ENCODE results near the gene RUNX3. TPM values are rescaled to one million over a fixed set of nuclear protein-coding genes. Genes with fewer than 3 reads are reported as not detected.

Gene RUNX3
- polyA plus RNA-seq, 4 donors, result 1.1 to 5.4 (median 3.6) TPM

DNA sequence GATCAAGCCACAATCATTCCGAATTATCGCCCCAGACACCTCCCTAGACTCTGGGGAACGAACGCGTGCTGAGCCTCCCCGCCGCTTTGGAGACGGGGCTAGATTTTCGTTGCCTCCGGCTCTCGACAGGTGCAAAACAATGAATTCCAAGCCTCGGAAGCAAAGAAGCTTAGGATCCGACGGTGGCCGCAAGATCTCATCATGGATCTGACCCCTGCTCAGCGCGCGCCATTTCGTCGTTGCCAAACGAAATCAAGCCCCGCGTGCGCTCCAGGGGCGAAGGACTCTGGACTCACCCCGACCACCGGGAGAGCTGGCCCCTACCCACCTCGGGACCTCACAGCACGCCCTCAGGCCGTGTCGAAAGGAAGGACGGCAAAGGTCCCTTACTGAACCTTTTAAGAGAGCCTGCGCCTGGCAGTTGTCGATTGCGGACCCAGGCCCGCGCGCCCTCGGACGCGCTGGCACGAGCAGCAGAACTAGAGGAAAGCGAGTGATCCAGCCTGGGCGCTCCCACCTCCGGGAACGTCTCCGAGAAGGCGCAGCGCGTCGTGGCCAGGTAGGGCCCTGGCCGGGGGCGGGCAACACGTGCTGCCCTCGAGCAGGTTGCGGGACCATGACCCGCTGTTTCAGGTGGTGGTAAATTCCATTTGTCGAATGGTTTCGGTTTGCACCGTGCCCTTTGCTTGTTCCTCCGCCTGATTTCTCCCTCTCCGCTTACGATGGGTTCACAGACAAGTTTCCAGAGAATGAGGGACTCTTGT is 1.6 kb upstream of the RUNX3 start:
- 11 to 28% (median 22%) methylated on average over 61 to 63 of the region's 63 CpGs for WGBS, 3 donors
- H3K9me3 ChIP-seq (ENCODE audit: control insufficient read depth in 2 of 2, insufficient read depth in 1 of 2, low read depth in 1 of 2, low read length in 1 of 2), result peaks cover 0 to 6% of the 10 kb centered on the region in 2 donors
- peaks cover 0 to 3% (median 0%) of the 10 kb centered on the region in 3 donors for H3K36me3 ChIP-seq (ENCODE audit: control insufficient read depth in 3 of 3, insufficient read depth in 2 of 3, low read depth in 1 of 3, low read length in 3 of 3)
- peak in 1 of 2 donors; percentile 67 for DNase-seq
- H3K4me3 ChIP-seq (ENCODE audit: low read depth in 1 of 3, low read length in 3 of 3), result no peak overlapping the region
- H3K27me3 ChIP-seq (ENCODE audit: control insufficient read depth in 3 of 3, insufficient read depth in 3 of 3, low read length in 3 of 3), result peaks cover 9 to 89% (median 37%) of the 10 kb centered on the region in 3 donors
- H3K27ac ChIP-seq (ENCODE audit: low read depth in 1 of 3, low read length in 2 of 3), result no peak overlapping the region
- H3K4me1 ChIP-seq (ENCODE audit: control insufficient read depth in 3 of 3, insufficient read depth in 2 of 3, low read depth in 1 of 3, low read length in 2 of 3), result peaks cover 3 to 60% (median 3%) of the 10 kb centered on the region in 3 donors
- FAIRE-seq, result no peak

DNA sequence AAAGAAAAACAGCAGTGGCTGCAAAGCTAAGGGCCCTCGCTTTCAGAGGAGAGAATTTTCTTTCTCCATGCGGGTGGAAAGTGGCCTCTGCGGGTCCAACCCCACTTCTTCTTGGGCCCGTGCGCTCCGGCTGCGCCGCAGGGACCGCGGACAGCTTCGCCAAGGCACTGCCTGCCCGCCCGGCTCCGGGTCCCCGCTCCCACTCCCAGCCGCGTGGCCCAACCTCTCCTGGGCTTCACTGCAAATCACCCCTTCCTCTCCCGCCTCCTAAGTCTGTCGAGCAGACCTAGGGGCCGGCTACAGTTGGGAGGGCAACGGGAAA is 1.0 kb upstream of the RUNX3 start:
- WGBS, 3 donors, result 12 to 33% (median 19%) methylated on average over 21 of the region's 21 CpGs

DNA sequence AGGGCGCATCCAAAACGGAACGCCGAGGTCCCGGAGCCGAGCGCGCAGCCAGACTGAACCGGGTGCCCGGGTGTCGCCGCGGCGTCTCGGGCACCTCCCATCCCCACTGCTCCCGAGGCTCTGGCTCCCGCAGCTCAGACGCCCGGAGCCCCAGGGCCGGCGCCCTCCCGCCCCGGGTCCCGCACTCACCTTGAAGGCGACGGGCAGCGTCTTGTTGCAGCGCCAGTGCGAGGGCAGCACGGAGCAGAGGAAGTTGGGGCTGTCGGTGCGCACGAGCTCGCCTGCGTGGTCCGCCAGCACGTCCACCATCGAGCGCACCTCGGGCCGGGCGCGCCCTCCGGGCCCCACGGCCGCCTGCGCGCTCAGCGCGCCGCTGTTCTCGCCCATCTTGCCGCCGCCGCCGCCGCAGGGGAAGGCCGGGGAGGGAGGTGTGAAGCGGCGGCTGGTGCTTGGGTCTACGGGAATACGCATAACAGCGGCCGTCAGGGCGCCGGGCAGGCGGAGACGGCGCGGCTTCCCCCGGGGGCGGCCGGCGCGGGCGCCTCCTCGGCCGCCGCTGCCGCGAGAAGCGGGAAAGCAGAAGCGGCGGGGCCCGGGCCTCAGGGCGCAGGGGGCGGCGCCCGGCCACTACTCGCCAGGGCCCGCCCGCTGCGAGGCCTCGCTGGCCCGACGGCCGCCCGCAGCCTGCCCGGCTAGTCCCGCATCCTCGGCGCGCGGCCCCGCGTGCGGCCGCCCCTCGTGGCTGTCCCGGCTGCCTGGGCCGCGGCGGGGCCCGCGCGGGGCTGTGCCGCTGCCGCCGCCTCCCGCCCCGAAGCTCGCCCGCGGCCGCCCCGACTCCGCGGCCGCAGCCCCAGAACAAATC is 447 bp downstream of the RUNX3 start:
- Histone ChIP-seq H3K36me3 (ENCODE audit: control insufficient read depth in 3 of 3, insufficient read depth in 2 of 3, low read depth in 1 of 3, low read length in 3 of 3) (peaks cover 0 to 3% (median 0%) of the 10 kb centered on the region in 3 donors), H3K4me1 (ENCODE audit: control insufficient read depth in 3 of 3, insufficient read depth in 2 of 3, low read depth in 1 of 3, low read length in 2 of 3) (peaks cover 3 to 42% (median 5%) of the 10 kb centered on the region in 3 donors), H3K27me3 (ENCODE audit: control insufficient read depth in 3 of 3, insufficient read depth in 3 of 3, low read length in 3 of 3) (peaks cover 9 to 95% (median 42%) of the 10 kb centered on the region in 3 donors), H3K9me3 (ENCODE audit: control insufficient read depth in 2 of 2, insufficient read depth in 1 of 2, low read depth in 1 of 2, low read length in 1 of 2) (peaks cover 0 to 6% of the 10 kb centered on the region in 2 donors), H3K4me3 (ENCODE audit: low read depth in 1 of 3, low read length in 3 of 3) (peak overlapping the region; percentile 24 to 65 (median 47)), H3K27ac (ENCODE audit: low read depth in 1 of 3, low read length in 2 of 3) (peak overlapping the region in 2 of 3 donors; percentile 58 to 85)
- 0 to 1% (median 1%) methylated on average over 37 to 129 of the region's 129 CpGs for WGBS, 3 donors
- DNase-seq, result peak in 1 of 2 donors; percentile 67
- FAIRE-seq, result no peak

More for the DNA sequence above, 1.0 kb upstream of the RUNX3 start:
- H3K4me3 ChIP-seq (ENCODE audit: low read depth in 1 of 3, low read length in 3 of 3), result no peak overlapping the region
- DNase-seq (no peak), FAIRE-seq (no peak)
- peaks cover 3 to 56% (median 3%) of the 10 kb centered on the region in 3 donors for H3K4me1 ChIP-seq (ENCODE audit: control insufficient read depth in 3 of 3, insufficient read depth in 2 of 3, low read depth in 1 of 3, low read length in 2 of 3)
- peaks cover 9 to 95% (median 37%) of the 10 kb centered on the region in 3 donors for H3K27me3 ChIP-seq (ENCODE audit: control insufficient read depth in 3 of 3, insufficient read depth in 3 of 3, low read length in 3 of 3)
- peaks cover 0 to 3% (median 0%) of the 10 kb centered on the region in 3 donors for H3K36me3 ChIP-seq (ENCODE audit: control insufficient read depth in 3 of 3, insufficient read depth in 2 of 3, low read depth in 1 of 3, low read length in 3 of 3)
- peaks cover 0 to 6% of the 10 kb centered on the region in 2 donors for H3K9me3 ChIP-seq (ENCODE audit: control insufficient read depth in 2 of 2, insufficient read depth in 1 of 2, low read depth in 1 of 2, low read length in 1 of 2)
- peak overlapping the region in 1 of 3 donors; percentile 35 for H3K27ac ChIP-seq (ENCODE audit: low read depth in 1 of 3, low read length in 2 of 3)

DNA sequence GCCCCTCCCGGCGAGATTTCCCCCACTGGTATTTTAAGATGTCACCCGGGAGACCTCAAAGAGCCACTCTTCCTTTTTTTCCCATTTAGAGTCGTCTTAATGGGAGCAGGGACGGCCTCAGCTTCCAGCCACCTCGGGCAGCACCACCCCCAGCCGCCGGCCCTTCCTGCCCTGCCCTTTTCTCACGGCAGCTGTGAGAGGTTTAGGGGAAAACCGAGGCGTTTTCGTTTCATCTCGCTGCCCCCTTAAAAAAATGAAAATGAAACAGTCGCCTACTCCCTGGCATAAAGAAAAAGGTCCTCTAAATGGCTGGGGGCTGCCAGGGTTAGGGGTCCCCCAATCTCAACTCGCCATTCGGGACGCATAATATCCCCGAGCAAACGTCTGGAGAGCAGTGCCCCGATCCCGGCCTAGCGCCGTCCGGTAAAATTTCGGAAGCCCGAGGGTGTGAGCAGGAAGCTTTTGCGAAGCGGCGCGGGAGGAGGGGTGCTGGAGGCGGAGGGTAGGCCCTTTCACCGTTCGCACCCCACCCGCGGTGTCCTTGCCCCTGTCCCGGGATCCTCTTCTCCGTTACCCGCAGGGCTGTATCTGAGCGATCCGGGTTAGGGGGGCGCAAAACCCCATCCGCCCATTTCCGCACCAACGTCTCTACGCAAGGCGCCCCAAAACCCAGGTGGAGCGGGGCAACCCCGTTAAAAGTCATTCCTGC is 1.2 kb downstream of the RUNX3 start:
- Histone ChIP-seq H3K4me3 (ENCODE audit: low read depth in 1 of 3, low read length in 3 of 3) (peak overlapping the region; percentile 24 to 65 (median 47)), H3K4me1 (ENCODE audit: control insufficient read depth in 3 of 3, insufficient read depth in 2 of 3, low read depth in 1 of 3, low read length in 2 of 3) (peaks cover 3 to 41% (median 5%) of the 10 kb centered on the region in 3 donors), H3K27ac (ENCODE audit: low read depth in 1 of 3, low read length in 2 of 3) (peak overlapping the region in 2 of 3 donors; percentile 58 to 85), H3K36me3 (ENCODE audit: control insufficient read depth in 3 of 3, insufficient read depth in 2 of 3, low read depth in 1 of 3, low read length in 3 of 3) (peaks cover 0 to 3% (median 0%) of the 10 kb centered on the region in 3 donors), H3K27me3 (ENCODE audit: control insufficient read depth in 3 of 3, insufficient read depth in 3 of 3, low read length in 3 of 3) (peaks cover 9 to 91% (median 39%) of the 10 kb centered on the region in 3 donors), H3K9me3 (ENCODE audit: control insufficient read depth in 2 of 2, insufficient read depth in 1 of 2, low read depth in 1 of 2, low read length in 1 of 2) (peaks cover 0 to 6% of the 10 kb centered on the region in 2 donors)
- WGBS, 3 donors, result 2 to 3% (median 3%) methylated on average over 43 to 48 of the region's 48 CpGs
- FAIRE-seq (no peak), DNase-seq (peak in 1 of 2 donors; percentile 42)

DNA sequence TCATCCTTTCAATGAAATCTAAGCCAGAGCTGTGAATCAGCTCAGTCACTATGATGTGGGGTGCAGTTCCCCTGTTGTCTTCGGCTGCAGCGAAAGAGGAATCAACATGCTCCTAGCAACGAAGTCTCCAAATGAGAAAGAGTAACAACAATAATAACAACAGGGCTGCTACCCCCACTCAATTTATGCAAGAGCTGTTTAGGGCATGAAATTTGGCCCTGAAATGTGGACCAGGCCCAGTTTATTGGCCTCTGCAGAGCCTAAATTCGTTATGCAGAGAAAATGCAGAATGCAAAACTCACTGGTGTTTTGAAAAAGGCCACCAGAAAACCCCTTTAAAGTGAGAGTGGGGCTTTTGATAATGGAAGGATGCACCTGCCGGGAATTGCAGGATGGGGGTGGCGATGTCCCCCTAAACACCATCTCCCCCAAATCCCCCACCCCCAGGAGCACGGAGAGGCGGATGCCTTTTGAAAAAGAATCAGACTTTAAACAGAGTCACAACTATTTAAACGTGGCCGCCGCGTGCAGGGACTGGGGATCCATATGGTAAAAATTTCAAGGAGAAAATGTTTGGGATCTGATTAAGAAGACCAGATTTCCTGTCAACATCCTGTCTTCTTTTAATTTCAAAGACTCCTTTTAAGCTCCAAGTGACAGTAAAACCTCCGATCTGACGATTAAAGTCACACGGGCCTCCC is 1.9 kb downstream of the RUNX3 start:
- peak; percentile 31 to 61 for DNase-seq
- WGBS, 3 donors, result 6 to 9% (median 9%) methylated on average over 15 of the region's 15 CpGs
- H3K9me3 ChIP-seq (ENCODE audit: control insufficient read depth in 2 of 2, insufficient read depth in 1 of 2, low read depth in 1 of 2, low read length in 1 of 2), result peaks cover 0 to 6% of the 10 kb centered on the region in 2 donors
- peak overlapping the region in 2 of 3 donors; percentile 24 to 47 for H3K4me3 ChIP-seq (ENCODE audit: low read depth in 1 of 3, low read length in 3 of 3)
- peaks cover 0 to 3% (median 0%) of the 10 kb centered on the region in 3 donors for H3K36me3 ChIP-seq (ENCODE audit: control insufficient read depth in 3 of 3, insufficient read depth in 2 of 3, low read depth in 1 of 3, low read length in 3 of 3)
- no peak for FAIRE-seq
- peaks cover 3 to 41% (median 5%) of the 10 kb centered on the region in 3 donors for H3K4me1 ChIP-seq (ENCODE audit: control insufficient read depth in 3 of 3, insufficient read depth in 2 of 3, low read depth in 1 of 3, low read length in 2 of 3)
- H3K27ac ChIP-seq (ENCODE audit: low read depth in 1 of 3, low read length in 2 of 3), result peak overlapping the region in 1 of 3 donors; percentile 85
- peaks cover 9 to 86% (median 32%) of the 10 kb centered on the region in 3 donors for H3K27me3 ChIP-seq (ENCODE audit: control insufficient read depth in 3 of 3, insufficient read depth in 3 of 3, low read length in 3 of 3)

DNA sequence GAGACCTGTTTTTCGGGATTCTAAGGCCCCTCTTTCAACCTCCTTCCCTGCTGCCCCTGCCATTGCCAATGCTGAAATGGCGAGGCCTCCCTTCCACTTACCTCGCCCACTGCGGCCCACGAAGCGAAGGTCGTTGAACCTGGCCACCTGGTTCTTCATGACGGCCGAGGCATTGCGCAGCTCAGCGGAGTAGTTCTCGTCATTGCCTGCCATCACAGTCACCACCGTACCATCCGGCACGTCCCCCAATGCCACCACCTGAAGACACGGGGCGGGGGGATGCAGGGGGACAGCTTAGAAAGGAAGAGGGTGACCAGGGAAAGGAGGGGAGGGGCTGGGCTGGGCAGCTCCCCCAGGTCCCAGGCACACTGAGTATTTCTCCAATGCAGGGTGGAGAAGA is 2.6 kb downstream of the RUNX3 start:
- H3K27me3 ChIP-seq (ENCODE audit: control insufficient read depth in 3 of 3, insufficient read depth in 3 of 3, low read length in 3 of 3), result peaks cover 7 to 80% (median 28%) of the 10 kb centered on the region in 3 donors
- H3K4me3 ChIP-seq (ENCODE audit: low read depth in 1 of 3, low read length in 3 of 3), result peak overlapping the region in 1 of 3 donors; percentile 26
- no peak overlapping the region for H3K27ac ChIP-seq (ENCODE audit: low read depth in 1 of 3, low read length in 2 of 3)
- H3K36me3 ChIP-seq (ENCODE audit: control insufficient read depth in 3 of 3, insufficient read depth in 2 of 3, low read depth in 1 of 3, low read length in 3 of 3), result peaks cover 0 to 3% (median 0%) of the 10 kb centered on the region in 3 donors
- FAIRE-seq (no peak), DNase-seq (peak in 1 of 2 donors; percentile 31)
- peaks cover 0 to 6% of the 10 kb centered on the region in 2 donors for H3K9me3 ChIP-seq (ENCODE audit: control insufficient read depth in 2 of 2, insufficient read depth in 1 of 2, low read depth in 1 of 2, low read length in 1 of 2)
- H3K4me1 ChIP-seq (ENCODE audit: control insufficient read depth in 3 of 3, insufficient read depth in 2 of 3, low read depth in 1 of 3, low read length in 2 of 3), result peaks cover 3 to 42% (median 5%) of the 10 kb centered on the region in 3 donors
- 9 to 27% (median 17%) methylated on average over 17 of the region's 17 CpGs for WGBS, 3 donors

DNA sequence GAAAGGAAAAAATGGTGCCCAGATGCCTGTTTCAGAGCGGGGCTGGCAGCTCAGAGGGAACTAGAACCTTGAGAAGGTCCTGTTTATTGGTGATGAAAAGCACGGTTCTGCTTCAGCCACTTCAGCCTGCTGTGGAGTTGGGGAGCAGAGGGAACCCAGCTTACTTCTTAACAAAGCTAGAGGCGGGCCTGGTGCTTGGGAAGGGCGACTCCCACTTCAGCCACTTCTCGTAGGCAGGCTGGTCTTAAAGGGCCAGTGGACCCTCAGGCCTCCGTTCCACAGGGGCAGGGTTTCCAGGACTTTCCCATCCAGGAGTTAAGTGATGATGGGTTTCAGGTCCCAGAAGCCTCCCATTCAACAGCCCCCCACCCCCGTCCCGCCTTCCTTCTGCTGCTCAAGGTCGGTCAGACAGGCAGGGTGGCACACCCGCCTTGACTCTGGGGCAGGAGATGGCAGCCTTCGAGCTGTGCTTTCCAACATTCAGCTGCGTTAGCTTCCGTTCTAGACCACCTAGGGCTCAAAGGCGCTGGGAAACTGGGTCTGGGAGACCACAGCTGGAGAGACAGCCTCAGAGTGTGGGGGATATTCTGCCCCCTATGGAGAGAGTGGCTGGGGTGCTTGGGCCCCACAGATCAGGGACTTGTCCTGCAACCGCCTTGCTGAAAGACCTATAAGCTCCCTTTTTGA is 3.4 kb downstream of the RUNX3 start:
- peaks cover 0 to 3% (median 0%) of the 10 kb centered on the region in 3 donors for H3K36me3 ChIP-seq (ENCODE audit: control insufficient read depth in 3 of 3, insufficient read depth in 2 of 3, low read depth in 1 of 3, low read length in 3 of 3)
- 10 to 19% (median 14%) methylated on average over 14 to 15 of the region's 15 CpGs for WGBS, 3 donors
- no peak for FAIRE-seq
- H3K4me3 ChIP-seq (ENCODE audit: low read depth in 1 of 3, low read length in 3 of 3), result no peak overlapping the region
- peaks cover under 1 to 36% (median 5%) of the 10 kb centered on the region in 3 donors for H3K4me1 ChIP-seq (ENCODE audit: control insufficient read depth in 3 of 3, insufficient read depth in 2 of 3, low read depth in 1 of 3, low read length in 2 of 3)
- peaks cover 6 to 73% (median 27%) of the 10 kb centered on the region in 3 donors for H3K27me3 ChIP-seq (ENCODE audit: control insufficient read depth in 3 of 3, insufficient read depth in 3 of 3, low read length in 3 of 3)
- DNase-seq, result peak in 1 of 2 donors; percentile 56
- H3K9me3 ChIP-seq (ENCODE audit: control insufficient read depth in 2 of 2, insufficient read depth in 1 of 2, low read depth in 1 of 2, low read length in 1 of 2), result peaks cover 0 to 6% of the 10 kb centered on the region in 2 donors
- no peak overlapping the region for H3K27ac ChIP-seq (ENCODE audit: low read depth in 1 of 3, low read length in 2 of 3)

All from small intestine (tissue), 7 donors.